HG03103 (cell line): ENCODE data around the gene CCDC57.

Source experiments
- ATAC-seq: cut with Tn5 transposase; IDR thresholded peaks from one replicate; pipeline ENCODE4 v1.9.1; 2021; ENCODE audit warnings: low read depth; ENCODE audit not compliant: unreplicated experiment

The CCDC57 gene

DNA sequence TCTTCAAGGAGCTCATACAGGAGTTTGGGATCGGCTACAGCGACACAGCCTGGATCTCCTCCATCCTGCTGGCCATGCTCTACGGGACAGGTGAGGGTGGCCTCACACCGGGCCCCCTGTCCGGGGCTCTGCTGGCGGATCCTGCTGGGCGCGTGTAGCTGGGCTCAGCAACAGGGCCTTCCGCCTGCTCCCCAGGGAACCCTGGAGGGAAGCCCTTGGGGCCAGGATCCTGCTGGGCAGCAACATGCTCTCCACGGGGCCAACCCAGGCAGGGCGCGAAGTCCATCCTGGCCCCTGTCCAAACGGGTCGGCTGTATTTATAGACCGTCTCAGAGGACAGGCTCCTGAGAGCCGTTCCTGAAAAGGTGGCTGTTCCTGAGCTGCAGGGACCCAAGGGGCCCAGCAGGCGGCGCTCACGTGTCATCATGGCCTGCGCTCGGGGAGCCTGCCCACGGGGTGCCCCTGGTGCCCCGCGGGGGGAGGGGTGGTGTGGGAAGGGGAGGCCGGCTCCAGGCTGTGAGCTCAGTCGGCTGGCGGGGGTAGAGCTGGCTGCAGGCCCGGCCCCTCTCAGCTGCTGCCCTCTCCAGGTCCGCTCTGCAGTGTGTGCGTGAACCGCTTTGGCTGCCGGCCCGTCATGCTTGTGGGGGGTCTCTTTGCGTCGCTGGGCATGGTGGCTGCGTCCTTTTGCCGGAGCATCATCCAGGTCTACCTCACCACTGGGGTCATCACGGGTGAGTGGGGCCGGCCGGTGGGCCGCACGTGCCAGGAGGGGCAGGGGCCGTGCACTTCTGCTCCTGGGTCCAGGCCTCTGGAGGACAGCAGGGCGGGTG lies 23.7 kb upstream of the CCDC57 start:
- no peak for ATAC-seq

DNA sequence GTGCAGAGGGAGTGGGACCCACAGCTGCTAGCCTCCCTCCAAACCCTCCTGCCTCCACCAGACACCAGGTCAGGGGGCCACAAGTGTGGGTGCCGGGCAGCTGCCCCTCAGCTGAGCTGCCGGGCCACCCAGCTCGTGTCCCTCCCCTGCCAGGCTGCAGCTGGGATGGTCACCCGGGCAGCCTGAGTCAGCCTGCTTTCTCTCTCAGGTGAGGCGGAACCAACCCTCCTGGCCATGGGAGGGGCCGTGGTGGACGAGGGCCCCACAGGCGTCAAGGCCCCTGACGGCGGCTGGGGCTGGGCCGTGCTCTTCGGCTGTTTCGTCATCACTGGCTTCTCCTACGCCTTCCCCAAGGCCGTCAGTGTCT lies 23.1 kb upstream of the CCDC57 start:
- ATAC-seq: no peak

DNA sequence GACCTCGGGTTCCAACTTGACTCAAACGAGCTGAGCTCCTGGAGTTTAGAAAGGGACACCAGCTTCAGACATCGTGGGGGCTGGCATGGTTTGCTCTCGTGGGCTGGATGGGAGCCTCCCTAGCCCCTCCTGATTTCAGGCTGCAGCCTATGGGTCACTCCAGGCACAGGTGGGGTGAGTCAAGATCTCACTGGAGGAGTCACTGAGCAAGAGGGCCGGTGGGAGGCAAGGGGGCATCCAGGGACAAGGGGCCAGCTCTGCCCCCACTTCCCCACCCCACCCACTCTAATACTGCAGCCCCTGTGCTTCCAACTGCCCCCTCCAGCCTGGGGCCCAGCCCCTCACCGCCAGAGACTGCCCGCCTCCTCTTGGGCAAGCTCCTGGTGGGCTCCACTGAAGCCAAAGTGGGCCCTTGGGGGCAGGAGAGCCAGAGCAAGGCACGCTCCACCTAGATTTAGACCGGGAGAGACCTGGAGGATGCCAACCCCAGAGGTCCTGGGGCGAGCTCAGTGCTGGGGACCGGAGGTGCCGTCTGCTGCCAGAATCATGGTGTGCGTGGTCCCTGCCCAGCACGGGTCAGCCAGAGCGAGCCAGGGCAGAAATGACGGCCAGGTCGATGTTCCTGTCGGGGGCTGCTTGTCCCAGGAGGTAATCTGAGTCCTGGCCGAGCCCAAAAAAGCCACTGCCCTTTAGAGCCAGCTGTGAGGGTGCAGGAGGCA lies 22.6 kb upstream of the CCDC57 start:
- no peak for ATAC-seq

DNA sequence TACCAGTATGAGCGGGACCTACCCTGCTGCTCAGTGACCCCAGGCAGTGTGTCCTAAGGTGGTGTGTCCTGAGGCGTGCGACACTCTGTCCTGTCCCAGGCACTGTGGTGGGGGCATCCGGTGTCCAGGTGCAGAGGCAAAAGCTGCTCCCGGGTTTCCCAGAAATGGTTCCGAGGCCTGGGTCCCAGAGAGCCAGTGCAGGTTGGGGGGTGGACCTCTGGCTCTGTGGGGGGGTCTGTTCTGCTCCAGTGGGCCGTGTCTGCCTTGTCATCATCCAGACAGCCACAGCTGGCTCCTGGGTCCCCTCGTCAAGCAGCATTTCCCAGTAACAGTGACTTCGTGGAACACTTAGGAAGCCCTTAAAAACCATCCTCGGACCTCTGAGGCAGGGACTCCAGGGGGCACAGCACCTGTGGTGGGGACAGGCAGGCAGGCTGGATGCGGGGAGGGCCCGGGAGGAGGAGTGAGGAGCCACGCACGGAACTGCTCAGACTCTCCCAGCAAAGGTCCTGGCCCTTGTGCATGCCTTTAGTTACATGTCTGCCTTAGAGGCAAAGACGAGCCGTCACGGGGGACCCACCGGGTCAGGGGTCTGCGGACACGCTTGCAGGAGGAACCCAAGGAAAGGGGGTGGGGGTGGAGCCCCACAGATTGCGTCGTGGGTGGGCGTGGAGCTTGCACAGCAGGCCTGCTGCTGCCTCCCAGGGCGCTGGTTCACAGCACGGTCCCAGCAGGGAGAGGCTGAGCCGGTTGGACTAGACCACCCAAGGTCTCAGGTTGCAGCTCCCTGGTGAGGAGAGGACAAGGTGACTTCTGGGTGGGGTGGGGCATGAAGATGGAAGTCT lies 21.8 kb upstream of the CCDC57 start:
- no peak for ATAC-seq

DNA sequence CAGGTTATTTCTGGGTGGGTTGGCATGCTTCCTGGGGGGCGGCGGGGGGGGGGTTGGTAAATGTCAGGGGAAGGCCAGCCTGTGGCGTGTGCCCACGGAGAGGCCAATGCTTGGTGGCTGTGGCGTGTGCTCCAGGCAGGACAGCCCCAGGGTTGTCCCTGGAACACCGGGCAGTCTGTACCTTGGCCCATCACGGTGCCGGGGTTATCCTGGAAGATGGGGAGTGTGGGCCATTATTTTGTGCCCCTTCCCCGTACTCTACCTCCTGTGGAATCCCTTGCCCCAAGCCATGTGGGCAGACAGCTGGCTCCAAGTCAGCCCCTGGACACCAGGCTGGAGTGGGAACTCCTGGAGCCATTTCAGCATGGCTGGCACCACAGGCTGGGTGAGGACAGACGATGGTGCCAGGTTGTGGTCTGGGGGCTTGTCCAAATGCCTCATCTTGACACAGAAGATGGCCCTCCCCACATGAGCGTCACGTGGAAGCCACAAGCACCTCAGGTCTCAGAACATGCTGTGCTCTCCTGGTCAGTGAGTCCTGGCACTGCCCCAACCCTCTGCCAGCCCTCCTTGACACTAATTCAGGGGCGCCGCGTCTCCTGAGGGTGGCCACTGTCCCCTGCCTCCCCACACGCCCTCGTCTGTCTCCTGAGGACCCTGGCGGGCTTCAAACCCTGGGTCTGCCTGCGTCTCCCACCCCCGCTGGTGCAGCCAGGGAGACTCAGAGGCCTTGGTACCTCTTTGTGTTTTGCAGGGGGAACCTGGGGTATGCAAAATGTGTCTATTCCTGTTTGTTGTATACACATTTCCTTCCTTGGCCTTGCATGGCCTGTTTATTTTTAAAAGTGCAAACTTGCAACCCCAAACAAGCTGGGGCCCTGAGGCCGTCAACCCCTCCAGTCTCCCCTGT lies 20.5 kb upstream of the CCDC57 start:
- no peak for ATAC-seq

DNA sequence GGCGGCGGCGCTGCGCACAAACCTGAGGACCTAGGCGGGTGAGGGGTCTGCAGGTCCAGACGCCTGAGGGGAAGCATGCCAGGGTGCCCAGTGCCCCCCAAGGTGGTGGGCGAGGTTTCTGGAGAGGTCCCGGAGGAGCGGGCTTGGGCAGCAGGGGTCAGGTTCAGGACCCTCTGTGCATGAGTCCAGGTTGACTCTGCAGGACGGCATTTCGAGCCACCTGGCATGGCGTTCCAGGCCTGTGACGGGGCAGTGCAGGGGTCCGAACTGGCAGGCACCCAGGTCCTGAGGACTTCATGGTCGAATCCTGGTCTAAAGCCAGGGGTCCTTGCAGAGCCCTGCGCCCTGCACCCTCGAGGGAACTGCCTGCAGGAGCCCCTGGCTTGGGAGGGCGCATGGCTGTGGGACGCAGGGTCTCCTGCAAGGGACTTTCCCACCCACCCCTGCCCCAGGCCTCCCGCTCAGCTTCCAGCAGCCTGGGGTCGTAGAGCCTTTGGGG lies 19.7 kb upstream of the CCDC57 start:
- ATAC-seq: no peak

DNA sequence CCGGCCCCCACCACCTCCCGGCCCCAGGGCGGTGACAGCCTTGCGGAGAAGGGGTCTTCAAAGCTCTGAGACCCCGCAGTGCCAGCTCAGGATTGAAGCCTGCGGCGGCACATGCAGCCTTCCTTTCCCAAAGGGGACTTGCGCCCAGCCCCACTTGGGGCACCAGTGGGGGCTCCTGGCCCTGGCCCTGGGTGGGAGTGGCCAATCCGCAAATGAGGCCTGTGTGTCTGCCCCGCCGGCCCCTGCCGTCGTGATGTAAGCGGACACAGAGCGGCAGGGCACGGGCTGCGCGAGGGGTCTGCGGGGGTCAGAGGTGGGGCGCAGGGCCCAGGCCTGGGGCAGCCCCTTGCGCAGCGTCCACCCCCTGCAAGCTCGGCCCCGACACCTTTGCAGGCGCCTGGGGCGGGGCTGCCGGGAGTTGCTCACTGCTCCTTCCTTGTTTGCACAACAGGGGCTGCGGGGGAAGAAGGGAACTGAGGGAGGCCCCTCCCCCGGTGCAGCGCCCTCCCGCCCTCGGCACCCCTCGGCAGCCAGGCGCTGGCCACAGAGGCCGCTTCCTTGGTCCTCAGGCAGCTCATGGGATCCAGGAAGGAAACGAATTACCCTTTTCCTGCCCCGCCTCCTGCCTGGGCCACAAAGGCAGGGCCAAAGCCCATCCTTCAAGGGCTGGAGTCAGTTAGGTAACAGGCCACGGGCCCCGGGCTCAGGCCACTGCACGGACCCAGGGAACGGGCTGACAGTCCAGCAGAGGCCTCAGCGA lies 19.1 kb upstream of the CCDC57 start:
- no peak for ATAC-seq

DNA sequence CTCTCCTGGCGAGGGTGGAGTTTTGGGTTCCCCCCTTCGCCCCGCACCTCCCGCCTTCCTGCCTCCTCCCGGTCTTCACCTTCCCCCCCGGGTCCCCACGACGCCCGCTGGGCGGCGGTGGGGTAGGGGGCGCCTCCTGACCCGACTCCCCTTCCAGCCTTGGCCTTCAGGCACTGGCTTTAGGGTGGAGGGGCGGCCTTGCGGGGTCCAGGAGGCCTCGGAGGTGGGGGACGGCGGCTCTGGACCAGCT lies 18.6 kb upstream of the CCDC57 start:
- ATAC-seq: no peak

DNA sequence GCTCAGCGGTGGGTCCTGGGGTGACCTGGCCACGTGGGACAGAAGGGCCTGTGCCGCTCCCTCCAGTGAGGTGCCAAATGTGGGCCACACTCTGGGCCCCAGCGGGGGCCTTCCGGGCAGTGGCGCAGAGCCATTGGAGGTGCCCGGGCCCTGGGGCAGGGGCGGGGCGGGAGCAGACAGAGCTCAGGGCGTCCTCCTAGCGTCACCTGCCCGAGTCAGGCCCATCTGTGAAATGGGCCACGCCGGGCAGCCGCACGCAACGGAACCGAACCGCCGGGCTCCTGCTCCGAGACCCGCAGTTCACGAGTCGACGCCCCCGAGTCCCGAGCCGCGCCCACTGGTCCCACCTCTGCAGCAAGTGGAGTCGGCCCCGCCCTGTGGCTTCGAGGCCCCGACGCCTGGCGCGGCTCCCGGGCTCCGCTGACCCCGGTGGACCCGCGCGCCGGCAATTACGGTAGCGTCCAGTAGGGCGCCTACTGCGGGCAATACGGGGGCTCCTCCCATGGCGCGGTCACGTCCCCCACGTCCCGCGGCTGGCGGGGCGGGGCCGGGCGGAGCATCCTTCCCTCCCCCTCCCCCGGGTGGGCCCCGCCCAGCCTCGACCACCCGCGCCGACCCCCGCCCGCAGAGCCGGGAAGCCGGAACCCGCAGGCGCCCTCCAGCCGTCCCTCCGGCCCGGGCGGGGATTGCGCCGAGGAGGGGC lies 18.1 kb upstream of the CCDC57 start:
- ATAC-seq: peak; percentile 43

DNA sequence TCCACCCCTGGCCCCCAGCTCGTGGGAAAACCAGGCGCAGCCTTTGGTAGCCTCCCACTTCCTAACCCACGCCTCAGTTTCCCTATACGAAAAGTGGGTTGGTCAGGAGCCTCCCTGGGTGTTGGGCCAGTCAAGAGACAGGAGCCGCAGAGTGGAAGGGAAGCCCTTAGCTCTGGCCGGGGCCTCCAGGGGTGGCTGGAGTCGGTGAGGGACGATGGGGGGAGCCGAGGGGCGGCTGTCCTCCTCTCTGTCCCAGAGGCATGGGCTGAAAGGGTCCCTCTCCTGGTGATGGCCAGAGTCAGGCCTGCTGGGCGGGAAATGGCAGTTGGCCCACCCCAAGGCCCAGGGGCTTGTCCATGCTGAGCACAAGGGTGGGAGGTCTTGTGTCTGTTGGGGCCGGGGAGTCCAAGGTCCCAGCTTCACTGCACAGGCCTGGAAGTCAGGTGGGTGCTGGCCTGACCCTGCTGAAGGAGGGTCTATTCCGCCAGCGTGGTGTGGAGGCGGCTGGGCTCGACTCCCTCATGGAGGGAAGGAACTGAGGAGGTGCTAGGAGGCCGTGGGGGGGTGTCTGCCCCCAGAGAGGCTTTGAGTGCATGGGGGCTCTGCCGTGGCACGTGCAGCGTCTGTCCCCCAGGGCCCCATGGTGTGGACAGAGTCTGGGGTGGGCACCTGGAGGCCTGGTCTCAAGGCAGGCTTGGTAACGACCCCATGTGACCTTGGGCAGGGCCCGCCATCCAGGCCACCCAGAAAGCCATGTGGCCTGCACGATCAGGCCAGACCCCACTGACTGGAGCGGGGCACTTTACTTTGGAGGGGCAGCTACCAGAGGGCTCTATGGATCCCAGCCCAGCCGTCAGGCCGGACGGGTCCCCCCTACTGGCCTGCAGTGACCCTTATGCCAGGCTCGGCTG lies 17.3 kb upstream of the CCDC57 start:
- no peak for ATAC-seq

DNA sequence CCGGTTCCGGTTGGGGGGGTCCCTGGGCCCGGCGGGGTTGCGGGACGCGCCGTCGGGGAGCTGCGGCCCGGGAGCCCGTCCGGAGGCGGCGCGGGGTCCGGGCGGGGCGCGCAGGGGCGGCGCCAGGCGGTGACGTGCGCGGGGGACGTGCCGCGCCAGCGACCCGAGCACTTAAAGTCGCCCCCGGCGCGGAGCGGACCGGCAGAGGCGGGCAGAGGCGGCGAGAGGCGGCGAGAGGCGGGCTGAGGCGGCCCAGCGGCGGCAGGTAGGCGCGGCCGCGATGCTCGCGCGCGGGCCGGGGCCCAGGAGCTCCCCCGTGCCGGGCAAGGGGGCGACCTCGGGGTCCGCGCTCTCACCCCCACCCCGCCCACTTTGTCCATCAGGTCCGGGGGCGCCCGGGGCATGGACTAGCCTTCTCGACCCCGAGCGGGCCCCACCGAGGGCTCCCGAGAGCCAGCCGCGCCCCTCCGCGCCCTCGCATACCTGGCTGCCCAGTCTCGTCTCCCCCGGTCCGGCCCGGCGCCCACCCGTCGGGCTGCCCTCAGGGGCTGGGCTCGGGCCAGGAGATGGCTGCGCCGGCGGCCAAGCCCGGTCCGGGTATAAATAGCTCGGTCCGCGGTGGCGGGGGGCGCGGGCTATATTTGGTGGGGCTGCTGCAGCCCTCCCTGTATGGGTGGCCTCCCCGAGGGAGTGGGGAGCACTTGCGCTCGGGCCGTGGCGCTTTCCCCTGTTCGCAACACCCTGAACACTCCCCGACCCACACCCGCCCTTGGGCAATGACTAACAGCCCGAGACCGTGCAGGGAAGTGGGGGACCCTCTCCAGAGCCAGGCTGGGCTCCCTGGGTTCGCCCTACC lies 16.4 kb upstream of the CCDC57 start, which contains the start of gene SLC16A3:
Gene SLC16A3, plus strand, starts transcription at position 201 of the 856 bp plus-strand sequence. CDS start 6,967 bp downstream, outside the sequence.
- ATAC-seq: no peak

DNA sequence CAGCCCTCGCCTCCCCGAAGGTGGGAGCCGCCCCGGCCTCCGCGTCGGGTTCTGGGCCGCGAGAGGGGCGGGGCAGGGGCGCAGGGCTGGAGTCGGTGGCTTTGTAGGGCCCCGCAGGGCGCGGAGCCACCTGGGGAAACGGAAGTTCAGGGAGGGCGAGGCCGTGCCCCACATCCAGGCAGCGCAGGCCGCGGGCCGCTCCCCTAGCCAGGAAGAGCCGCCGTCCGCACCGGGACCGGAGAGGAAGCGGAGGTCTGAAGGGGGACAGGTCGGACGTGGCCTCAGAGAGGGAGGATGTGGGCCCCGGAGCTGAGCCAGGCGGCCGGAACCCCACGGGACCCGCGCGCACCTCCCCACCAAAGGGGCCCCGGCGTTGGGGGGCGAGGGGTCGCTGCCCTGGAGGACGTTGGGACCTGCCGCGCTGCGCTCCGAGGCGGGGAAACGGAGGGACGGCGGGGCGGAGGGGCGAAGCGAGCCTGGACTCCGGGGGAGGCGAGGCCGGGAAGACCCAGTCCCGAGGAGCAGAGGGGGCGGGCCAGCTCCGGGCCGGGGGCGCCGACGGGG lies 15.7 kb upstream of the CCDC57 start:
- ATAC-seq: no peak

DNA sequence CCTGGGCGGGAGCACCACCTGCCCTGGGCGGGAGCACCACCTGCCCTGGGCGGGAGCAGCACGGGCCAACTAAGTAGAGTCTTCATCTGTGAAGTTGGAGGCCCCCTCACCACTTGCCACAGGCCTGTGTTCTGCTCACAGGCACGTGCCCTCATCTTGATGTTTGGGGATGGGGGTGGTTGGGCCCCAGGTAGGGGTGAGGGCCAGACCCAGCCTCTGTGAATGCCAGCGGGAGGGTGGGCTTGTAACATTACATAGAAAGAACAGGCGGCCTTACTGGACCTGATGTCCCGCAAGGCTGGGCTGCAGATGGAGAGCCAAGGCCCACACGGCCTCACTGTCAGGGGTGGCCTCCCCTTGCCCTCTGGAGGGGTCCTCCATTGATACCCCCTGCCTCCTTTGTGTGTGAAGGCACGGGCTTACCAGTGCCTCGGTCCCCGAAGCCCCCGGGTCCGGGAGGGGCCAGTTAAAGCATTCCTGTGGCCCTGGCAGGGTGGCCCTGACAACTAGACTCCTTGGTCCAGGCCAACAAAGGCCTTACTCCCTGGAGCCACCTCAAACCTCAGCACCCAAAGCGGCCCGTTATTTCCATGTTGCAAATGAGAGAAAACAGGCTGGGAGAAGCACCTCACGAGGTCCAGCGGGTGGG lies 15.1 kb upstream of the CCDC57 start:
- no peak for ATAC-seq

DNA sequence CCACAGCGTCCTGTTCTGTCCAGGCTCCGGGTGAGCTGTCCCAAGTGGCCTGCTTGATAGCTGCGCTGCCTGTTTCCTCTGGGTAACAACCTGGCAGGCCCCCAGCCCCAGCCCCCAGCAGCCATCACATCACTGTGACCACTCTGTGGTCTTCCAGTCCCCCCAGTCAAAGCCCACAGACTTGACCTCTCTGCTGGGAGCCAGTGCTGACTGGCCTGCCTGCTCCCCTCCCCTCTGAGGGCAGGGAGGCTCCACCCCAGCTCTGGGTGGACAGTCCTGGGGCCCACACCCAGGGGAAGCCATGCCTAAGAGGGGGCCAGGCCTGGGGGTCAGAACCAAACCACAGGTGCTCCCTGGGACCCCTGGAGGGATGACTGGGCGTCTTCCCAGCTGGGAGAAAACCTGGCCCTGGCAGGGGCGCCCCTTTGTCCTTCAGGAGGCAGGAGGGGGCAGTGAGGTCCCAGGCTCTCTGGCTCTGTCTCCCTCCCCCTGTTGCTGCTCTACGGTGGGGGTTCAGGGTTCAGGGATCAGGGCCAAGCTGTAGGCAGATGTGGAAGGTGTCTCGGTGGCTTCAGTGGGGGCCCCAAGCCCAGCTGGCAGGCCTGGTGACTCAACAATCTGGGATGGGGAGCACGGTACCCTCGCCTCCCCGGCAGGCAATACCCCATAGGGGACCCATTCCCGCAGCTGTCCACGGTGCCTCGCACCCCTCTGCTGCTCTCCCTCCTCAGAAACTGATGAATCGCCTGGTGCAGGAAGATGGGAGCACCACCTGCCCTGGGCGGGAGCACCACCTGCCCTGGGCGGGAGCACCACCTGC lies 14.4 kb upstream of the CCDC57 start:
- ATAC-seq: no peak

DNA sequence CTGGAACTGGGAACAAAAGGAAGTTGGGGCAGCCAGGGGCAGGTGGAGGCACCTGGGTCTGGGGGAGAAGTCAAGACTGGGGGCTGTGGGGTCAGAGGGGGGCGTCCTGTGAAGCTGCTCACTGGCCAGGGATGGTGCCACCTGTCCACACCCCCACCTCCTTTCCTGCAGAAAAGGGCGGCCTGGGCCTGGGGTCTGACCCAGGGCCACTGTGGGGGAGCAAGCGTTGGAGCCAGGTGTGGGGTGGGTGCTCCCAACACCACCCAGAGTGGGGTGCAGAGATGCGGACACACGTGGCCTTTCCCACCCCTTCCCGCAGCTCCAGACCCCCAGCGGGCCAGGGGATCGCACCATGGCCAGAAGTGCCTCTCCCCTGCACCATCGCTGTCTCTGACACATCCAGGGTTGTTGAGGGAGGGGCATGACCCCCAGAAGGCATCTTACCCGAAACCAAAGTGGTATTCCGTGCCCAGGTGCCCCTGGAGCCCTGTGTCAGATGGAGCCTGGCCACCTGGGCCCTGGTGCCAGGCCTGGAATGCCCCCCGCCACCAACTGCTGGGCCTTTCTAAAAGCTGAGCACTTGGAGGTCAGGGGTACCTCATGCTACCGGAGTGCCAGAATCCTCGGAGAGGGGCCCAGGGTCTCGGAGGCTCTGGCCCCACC lies 13.6 kb upstream of the CCDC57 start:
- no peak for ATAC-seq
